Keratinocyte (primary cell): ENCODE measurements around the gene KSR2. TPM values are rescaled to one million over a fixed set of nuclear protein-coding genes. Genes with fewer than 3 reads are reported as not detected.

Experiments used
- DNase-seq: peaks from one replicate; pipeline ENCODE4 v3.0.0-alpha.2; 2011; ENCODE audit warnings: low read depth, missing footprints, low spot score
- FAIRE-seq: peaks from 2 replicates; lab custom pipeline; 2011; peaks lifted over from hg19 to GRCh38; lab: Jason Lieb, UNC
- H2AFZ ChIP-seq: 2 replicates; pipeline ENCODE4 v1.6.0; 2012; ENCODE audit warnings: low read length, control low read depth, inconsistent platforms; ENCODE audit not compliant: control insufficient read depth
- H3K27ac ChIP-seq: 2 replicates; pipeline ENCODE4 v1.5.1; 2011; ENCODE audit warnings: low read length; ENCODE audit not compliant: control insufficient read depth, insufficient read depth
- H3K27me3 ChIP-seq: 3 replicates; pipeline ENCODE4 v1.6.0; 2011; ENCODE audit warnings: low read length; ENCODE audit not compliant: control insufficient read depth, insufficient read depth; ENCODE audit errors: extremely low read depth
- H3K36me3 ChIP-seq, 2 experiments: 2 replicates in 1 of 2; 3 replicates in 1 of 2; pipeline ENCODE4 v1.5.1; 2011; ENCODE audit warnings: low read length in 2 of 2, mild to moderate bottlenecking in 1 of 2; ENCODE audit not compliant: control insufficient read depth in 2 of 2, insufficient read depth in 2 of 2; ENCODE audit errors: extremely low read depth in 1 of 2
- H3K4me1 ChIP-seq: 3 replicates; pipeline ENCODE4 v1.5.1; 2011; ENCODE audit warnings: low read length; ENCODE audit not compliant: control insufficient read depth, insufficient read depth; ENCODE audit errors: extremely low read depth
- H3K4me2 ChIP-seq: 3 replicates; pipeline ENCODE4 v1.6.0; 2011; ENCODE audit warnings: low read depth, low read length; ENCODE audit not compliant: control insufficient read depth, insufficient read depth; ENCODE audit errors: extremely low read depth
- H3K4me3 ChIP-seq, 3 experiments: fragments of 200-600 bp in 1 of 3; sonication (generic) in 1 of 3; 2 replicates in 2 of 3; 3 replicates in 1 of 3; pipeline ENCODE4 v1.5.1; 2011 to 2016; ENCODE audit warnings: low read length in 3 of 3, mild to moderate bottlenecking in 3 of 3, control low read depth in 2 of 3, inconsistent platforms in 1 of 3, low read depth in 1 of 3, mixed read lengths in 1 of 3, mixed run types in 1 of 3, moderate library complexity in 1 of 3; ENCODE audit not compliant: control insufficient read depth in 2 of 3, insufficient read depth in 2 of 3; ENCODE audit errors: extremely low read depth in 1 of 3
- H3K79me2 ChIP-seq: 2 replicates; pipeline ENCODE4 v1.6.0; 2012; ENCODE audit warnings: low read length; ENCODE audit not compliant: control insufficient read depth, insufficient read depth
- H3K9ac ChIP-seq: 3 replicates; pipeline ENCODE4 v1.6.0; 2011; ENCODE audit warnings: low read length; ENCODE audit not compliant: control insufficient read depth, insufficient read depth; ENCODE audit errors: extremely low read depth
- H3K9me1 ChIP-seq: 3 replicates; pipeline ENCODE4 v1.6.0; 2011; ENCODE audit warnings: low read length; ENCODE audit not compliant: control insufficient read depth, insufficient read depth; ENCODE audit errors: extremely low read depth
- H3K9me3 ChIP-seq: 2 replicates; pipeline ENCODE4 v1.5.1; 2012; ENCODE audit warnings: low read depth, low read length; ENCODE audit not compliant: control insufficient read depth
- H4K20me1 ChIP-seq: 3 replicates; pipeline ENCODE4 v1.6.0; 2011; ENCODE audit warnings: low read length; ENCODE audit not compliant: control insufficient read depth, insufficient read depth; ENCODE audit errors: extremely low read depth
- EZH2 ChIP-seq: IDR thresholded peaks from one replicate; pipeline ENCODE4 v1.6.1; 2012; ENCODE audit warnings: inconsistent platforms, mild to moderate bottlenecking, low read length, moderate library complexity
- dilution Hi-C: fragments of 300-500 bp; cut with MboI; formaldehyde crosslinking; loops from one replicate; pipeline ENCODE4 v1.7.0; 2020; ENCODE audit warnings: low sequenced_read_pairs; ENCODE audit not compliant: extremely low pct_ligation_motif_present
- polyA plus RNA-seq, 5 experiments: library from polyadenylated mRNA; depleted of rRNA in 3 of 5; stranded (reverse) in 3 of 5; stranded (forward) in 1 of 5; unstranded in 1 of 5; fragments of >200 nt; gene quantifications; 1 replicate in 1 of 5; 2 replicates in 3 of 5; 3 replicates in 1 of 5; pipeline versions ENCODE4 v1.2.1 to v1.2.3, GENCODE V29; 2011 to 2012; ENCODE audit warnings: missing spikeins in 2 of 5, low read depth in 1 of 5, low replicate concordance in 1 of 5
- TF ChIP-seq, protein P1 (sequence below), 3 experiments: IDR thresholded peaks in 1 of 3; conservative IDR thresholded peaks in 1 of 3; optimal IDR thresholded peaks in 1 of 3; 2 replicates in 2 of 3; 3 replicates in 1 of 3; pipeline versions ENCODE3 to v1.5.1; 2011; ENCODE audit warnings: low read length in 3 of 3, mild to moderate bottlenecking in 3 of 3, moderate library complexity in 2 of 3, control low read depth in 1 of 3, inconsistent platforms in 1 of 3; ENCODE audit not compliant: insufficient read depth in 2 of 3; ENCODE audit errors: extremely low read depth in 1 of 3

Gene KSR2
- polyA plus RNA-seq, 1 donor (not counting 4 experiments of a cell fraction or from before 2014, with no cell fraction given), result 0.01 TPM

DNA sequence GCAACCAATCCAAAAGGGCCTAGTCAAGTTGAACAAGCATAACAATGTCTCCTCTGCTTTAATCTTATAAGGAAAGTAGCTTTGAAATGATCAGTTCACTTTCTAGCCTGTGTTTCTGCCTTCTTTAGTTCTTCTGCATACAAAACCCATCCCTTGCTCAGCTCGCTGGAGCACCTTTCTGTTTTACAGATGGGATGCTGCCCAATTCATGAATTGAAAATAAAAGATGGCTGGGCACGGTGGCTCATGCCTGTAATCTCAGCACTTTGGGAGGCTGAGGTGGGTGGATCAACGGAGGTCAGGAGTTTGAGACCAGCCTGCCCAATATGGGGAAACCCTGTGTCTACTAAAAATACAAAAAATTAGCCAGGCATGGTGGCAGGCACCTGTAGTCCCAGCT lies 43.2 kb upstream of the KSR2 start:
- H3K4me2 ChIP-seq, result no peak overlapping the region
- no peak overlapping the region for H3K4me3 ChIP-seq
- H4K20me1 ChIP-seq, result no peaks in the 10 kb centered on the region
- dilution Hi-C loops, result no loop called here
- H3K9me3 ChIP-seq, result no peaks in the 10 kb centered on the region
- H3K27ac ChIP-seq, result no peak overlapping the region
- no peaks in the 10 kb centered on the region for H3K27me3 ChIP-seq
- TF ChIP-seq, protein P1, sequence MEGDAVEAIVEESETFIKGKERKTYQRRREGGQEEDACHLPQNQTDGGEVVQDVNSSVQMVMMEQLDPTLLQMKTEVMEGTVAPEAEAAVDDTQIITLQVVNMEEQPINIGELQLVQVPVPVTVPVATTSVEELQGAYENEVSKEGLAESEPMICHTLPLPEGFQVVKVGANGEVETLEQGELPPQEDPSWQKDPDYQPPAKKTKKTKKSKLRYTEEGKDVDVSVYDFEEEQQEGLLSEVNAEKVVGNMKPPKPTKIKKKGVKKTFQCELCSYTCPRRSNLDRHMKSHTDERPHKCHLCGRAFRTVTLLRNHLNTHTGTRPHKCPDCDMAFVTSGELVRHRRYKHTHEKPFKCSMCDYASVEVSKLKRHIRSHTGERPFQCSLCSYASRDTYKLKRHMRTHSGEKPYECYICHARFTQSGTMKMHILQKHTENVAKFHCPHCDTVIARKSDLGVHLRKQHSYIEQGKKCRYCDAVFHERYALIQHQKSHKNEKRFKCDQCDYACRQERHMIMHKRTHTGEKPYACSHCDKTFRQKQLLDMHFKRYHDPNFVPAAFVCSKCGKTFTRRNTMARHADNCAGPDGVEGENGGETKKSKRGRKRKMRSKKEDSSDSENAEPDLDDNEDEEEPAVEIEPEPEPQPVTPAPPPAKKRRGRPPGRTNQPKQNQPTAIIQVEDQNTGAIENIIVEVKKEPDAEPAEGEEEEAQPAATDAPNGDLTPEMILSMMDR (optimal IDR thresholded peaks at IDR 0.05 in 1 of 3, IDR thresholded peaks at IDR 0.05 in 1 of 3, conservative IDR thresholded peaks at IDR 0.05 in 1 of 3; ENCODE audit: extremely low read depth in 1 of 3, insufficient read depth in 2 of 3, low read length in 3 of 3), result no peak
- no peak for TF ChIP-seq EZH2
- H3K9me1 ChIP-seq, result no peaks in the 10 kb centered on the region
- H3K79me2 ChIP-seq, result peaks cover 5% of the 10 kb centered on the region
- DNase-seq (no peak), FAIRE-seq (no peak)
- H3K36me3 ChIP-seq, result no peaks in the 10 kb centered on the region
- H2AFZ ChIP-seq, result no peak overlapping the region
- H3K9ac ChIP-seq, result no peak overlapping the region
- peaks cover 5% of the 10 kb centered on the region for H3K4me1 ChIP-seq

DNA sequence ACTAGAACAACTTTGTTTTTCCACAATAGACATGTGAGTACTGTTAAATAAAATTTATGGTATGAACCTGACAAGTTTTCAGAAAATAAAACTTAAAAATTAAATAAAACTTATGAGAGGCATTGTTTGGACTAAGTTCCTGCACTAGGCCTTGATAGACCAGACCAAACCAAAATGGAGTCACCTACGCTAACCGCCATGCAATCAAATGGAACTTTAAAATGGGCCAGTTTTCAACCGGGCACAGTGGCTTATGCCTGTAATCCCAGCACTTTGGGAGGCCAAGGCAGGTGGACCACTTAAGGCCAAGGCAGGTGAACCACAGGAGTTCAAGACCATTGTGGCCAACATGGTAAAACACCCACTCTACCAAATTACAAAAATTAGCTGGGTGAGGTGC lies 42.6 kb upstream of the KSR2 start:
- H3K4me3 ChIP-seq, result no peak overlapping the region
- no peak overlapping the region for H3K27ac ChIP-seq
- DNase-seq (no peak), FAIRE-seq (no peak)
- H3K9me1 ChIP-seq, result no peaks in the 10 kb centered on the region
- TF ChIP-seq, protein P1 (optimal IDR thresholded peaks at IDR 0.05 in 1 of 3, IDR thresholded peaks at IDR 0.05 in 1 of 3, conservative IDR thresholded peaks at IDR 0.05 in 1 of 3; ENCODE audit: extremely low read depth in 1 of 3, insufficient read depth in 2 of 3, low read length in 3 of 3), result no peak
- TF ChIP-seq EZH2, result no peak
- peaks cover 5% of the 10 kb centered on the region for H3K4me1 ChIP-seq
- no peaks in the 10 kb centered on the region for H3K36me3 ChIP-seq
- no peaks in the 10 kb centered on the region for H3K27me3 ChIP-seq
- dilution Hi-C loops, result no loop called here
- no peaks in the 10 kb centered on the region for H3K79me2 ChIP-seq
- no peak overlapping the region for H3K4me2 ChIP-seq
- no peak overlapping the region for H3K9ac ChIP-seq
- no peaks in the 10 kb centered on the region for H3K9me3 ChIP-seq
- H4K20me1 ChIP-seq, result no peaks in the 10 kb centered on the region
- H2AFZ ChIP-seq, result no peak overlapping the region
